WTC11 (cell line): ENCODE data around the gene CDC25A. TPM values are rescaled to one million over a fixed set of nuclear protein-coding genes. Genes with fewer than 3 reads are reported as not detected.

Experiments used
- ATAC-seq: fragments of 200-7000 bp; cut with Tn5 transposase; 2 replicates; pipeline ENCODE4 v1.10.0; 2021; ENCODE audit warnings: mild to moderate bottlenecking, moderate library complexity
- CTCF ChIA-PET: fragments of 300-600 bp; sonication (Branson Sonifier 250); formaldehyde crosslinking; loops from one replicate; lab custom pipeline; 2021; ENCODE audit warnings: antibody characterized with exemption; lab: Charles Lee
- POLR2A ChIA-PET: fragments of 350-600 bp; sonication (Branson Sonifier 250); formaldehyde crosslinking; loops from one replicate; lab custom pipeline; 2021; ENCODE audit warnings: antibody characterized with exemption; lab: Charles Lee
- DNase-seq: peaks from one replicate; pipeline ENCODE4 v3.0.0; 2021; ENCODE audit warnings: low spot score
- H3K27ac Mint-ChIP-seq: 2 replicates; pipeline ENCODE4 v1.8.0; 2021; ENCODE audit warnings: mixed read lengths
- H3K27me3 Mint-ChIP-seq: 2 replicates; pipeline ENCODE4 v1.8.0; 2021; ENCODE audit warnings: low read depth, mild to moderate bottlenecking, moderate library complexity, mixed read lengths
- H3K36me3 Mint-ChIP-seq: 2 replicates; pipeline ENCODE4 v1.8.0; 2021; ENCODE audit warnings: mixed read lengths
- H3K4me1 Mint-ChIP-seq: 2 replicates; pipeline ENCODE4 v1.8.0; 2022; ENCODE audit warnings: mixed read lengths
- H3K4me3 Mint-ChIP-seq: 2 replicates; pipeline ENCODE4 v1.8.0; 2021; ENCODE audit warnings: mild to moderate bottlenecking, moderate library complexity, mixed read lengths
- H3K9me3 Mint-ChIP-seq: 2 replicates; pipeline ENCODE4 v1.8.0; 2021; ENCODE audit warnings: mixed read lengths
- CREB1 ChIP-seq: sonication (generic); formaldehyde crosslinking; IDR thresholded peaks from 2 replicates; pipeline ENCODE4 v1.8.0; 2023; ENCODE audit warnings: mild to moderate bottlenecking, missing genetic modification reagents
- FOXK1 ChIP-seq: sonication (generic); formaldehyde crosslinking; IDR thresholded peaks from 2 replicates; pipeline ENCODE4 v1.8.0; 2022; ENCODE audit warnings: mild to moderate bottlenecking, moderate library complexity, missing genetic modification reagents
- GABPB1 ChIP-seq: sonication (generic); formaldehyde crosslinking; IDR thresholded peaks from 2 replicates; pipeline ENCODE4 v1.8.1; 2023; ENCODE audit warnings: mild to moderate bottlenecking, missing genetic modification reagents
- GTF2I ChIP-seq: fragments of 250-450 bp; sonication (Bioruptor Pico); conservative IDR thresholded peaks from 2 replicates; pipeline ENCODE4 v1.4.0; 2021; ENCODE audit warnings: mild to moderate bottlenecking
- JAZF1 ChIP-seq: fragments of 250-450 bp; sonication (Bioruptor Pico); IDR thresholded peaks from 2 replicates; pipeline ENCODE4 v1.9.0; 2021; ENCODE audit warnings: moderate library complexity, mild to moderate bottlenecking, inconsistent platforms
- MYBL2 ChIP-seq: sonication (generic); formaldehyde crosslinking; IDR thresholded peaks from 2 replicates; pipeline ENCODE4 v1.8.1; 2023; ENCODE audit warnings: mild to moderate bottlenecking, moderate library complexity, missing genetic modification reagents
- NFATC4 ChIP-seq: fragments of 250-450 bp; sonication (Bioruptor Pico); IDR thresholded peaks from 2 replicates; pipeline ENCODE4 v1.9.0; 2021; ENCODE audit warnings: mild to moderate bottlenecking
- NFYB ChIP-seq: sonication (generic); formaldehyde crosslinking; conservative IDR thresholded peaks from 2 replicates; pipeline ENCODE4 v1.8.0; 2022; ENCODE audit warnings: low read depth, missing genetic modification reagents
- NR2C2 ChIP-seq: sonication (generic); formaldehyde crosslinking; IDR thresholded peaks from 2 replicates; pipeline ENCODE4 v1.8.0; 2022; ENCODE audit warnings: mild to moderate bottlenecking, missing genetic modification reagents
- OVOL2 ChIP-seq: fragments of 250-450 bp; sonication (Bioruptor Pico); IDR thresholded peaks from 2 replicates; pipeline ENCODE4 v1.9.0; 2021; ENCODE audit warnings: mild to moderate bottlenecking, borderline replicate concordance
- PRRX2 ChIP-seq: fragments of 250-450 bp; sonication (Bioruptor Pico); IDR thresholded peaks from 2 replicates; pipeline ENCODE4 v1.8.0; 2021; ENCODE audit warnings: mild to moderate bottlenecking
- RELA ChIP-seq: sonication (generic); formaldehyde crosslinking; IDR thresholded peaks from 2 replicates; pipeline ENCODE4 v1.8.1; 2022; ENCODE audit warnings: missing genetic modification reagents, mild to moderate bottlenecking, borderline replicate concordance
- RORB ChIP-seq: fragments of 250-450 bp; sonication (Bioruptor Pico); IDR thresholded peaks from 2 replicates; pipeline ENCODE4 v1.9.0; 2021; ENCODE audit warnings: mild to moderate bottlenecking
- SMAD3 ChIP-seq: sonication (generic); formaldehyde crosslinking; IDR thresholded peaks from 2 replicates; pipeline ENCODE4 v1.8.0; 2022; ENCODE audit warnings: missing genetic modification reagents, mild to moderate bottlenecking, borderline replicate concordance
- ZNF219 ChIP-seq: sonication (generic); formaldehyde crosslinking; IDR thresholded peaks from 2 replicates; pipeline ENCODE4 v1.8.0; 2023; ENCODE audit warnings: missing genetic modification reagents, mild to moderate bottlenecking, borderline replicate concordance
- ZNF263 ChIP-seq: sonication (generic); formaldehyde crosslinking; IDR thresholded peaks from 2 replicates; pipeline ENCODE4 v1.8.1; 2022; ENCODE audit warnings: low read depth, mild to moderate bottlenecking, moderate library complexity, missing genetic modification reagents
- ZNF317 ChIP-seq: sonication (generic); formaldehyde crosslinking; IDR thresholded peaks from 2 replicates; pipeline ENCODE4 v1.8.1; 2023; ENCODE audit warnings: low read depth, mild to moderate bottlenecking, moderate library complexity, missing genetic modification reagents, borderline replicate concordance
- ZNF396 ChIP-seq: fragments of 250-450 bp; sonication (Bioruptor Pico); IDR thresholded peaks from 2 replicates; pipeline ENCODE4 v1.8.0; 2021; ENCODE audit warnings: mild to moderate bottlenecking, moderate library complexity, borderline replicate concordance
- total RNA-seq: library from RNA; stranded (reverse); gene quantifications from 3 replicates; pipeline ENCODE4 v1.2.3, GENCODE V29; 2021
- TF ChIP-seq, protein P1 (sequence below): sonication (generic); formaldehyde crosslinking; IDR thresholded peaks from 2 replicates; pipeline ENCODE4 v1.8.1; 2023; ENCODE audit warnings: mild to moderate bottlenecking, missing genetic modification reagents
- TF ChIP-seq, protein P2 (sequence below): sonication (generic); formaldehyde crosslinking; IDR thresholded peaks from 2 replicates; pipeline ENCODE4 v1.8.1; 2022; ENCODE audit warnings: mild to moderate bottlenecking, missing genetic modification reagents, moderate library complexity, borderline replicate concordance
- TF ChIP-seq, protein P3 (sequence below): sonication (generic); formaldehyde crosslinking; IDR thresholded peaks from 2 replicates; pipeline ENCODE4 v1.8.1; 2023; ENCODE audit warnings: mild to moderate bottlenecking, missing genetic modification reagents, borderline replicate concordance
- TF ChIP-seq, protein P4 (sequence below): fragments of 250-450 bp; sonication (Bioruptor Pico); IDR thresholded peaks from 2 replicates; pipeline ENCODE4 v1.9.0; 2021; ENCODE audit warnings: moderate library complexity, mild to moderate bottlenecking, inconsistent platforms, borderline replicate concordance
- TF ChIP-seq, protein P5 (sequence below): fragments of 250-450 bp; sonication (Bioruptor Pico); IDR thresholded peaks from 2 replicates; pipeline ENCODE4 v1.9.0; 2021; ENCODE audit warnings: mild to moderate bottlenecking, borderline replicate concordance

The CDC25A gene
- total RNA-seq, 1 experiment from 2014 or later = 57.6 TPM

DNA sequence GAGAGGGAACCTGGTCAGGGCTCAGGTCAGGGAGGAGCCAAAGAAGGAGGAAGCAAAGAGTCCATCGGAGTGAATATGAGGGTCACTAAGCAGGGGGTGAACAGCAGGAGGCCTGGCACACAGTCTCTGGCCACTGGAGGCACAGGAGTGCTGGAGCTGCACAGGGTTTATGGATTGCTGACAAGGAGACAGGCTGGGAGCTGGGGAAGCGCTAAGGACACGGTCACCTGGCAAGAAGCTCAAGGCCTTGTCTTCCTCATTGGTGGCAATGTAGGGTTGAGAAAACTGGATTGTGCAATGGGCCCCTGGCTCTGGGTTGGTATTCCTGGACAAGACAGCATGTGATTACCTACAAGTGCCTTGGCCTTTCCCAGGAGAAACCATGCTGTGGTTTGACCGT, 29.2 kb upstream of the CDC25A start:
- Mint-ChIP-seq H3K4me3 (no peak overlapping the region), H3K36me3 (no peaks in the 10 kb centered on the region), H3K27ac (no peak overlapping the region), H3K4me1 (no peaks in the 10 kb centered on the region), H3K9me3 (no peaks in the 10 kb centered on the region), H3K27me3 (peaks cover 15% of the 10 kb centered on the region)
- no peak for ATAC-seq
- no peak for TF ChIP-seq JAZF1 (CRISPR knock-in tag)
- TF ChIP-seq PRRX2 (CRISPR knock-in tag) = no peak
- no peak for TF ChIP-seq FOXK1
- no peak for TF ChIP-seq NFATC4 (CRISPR knock-in tag)
- TF ChIP-seq, protein P1, sequence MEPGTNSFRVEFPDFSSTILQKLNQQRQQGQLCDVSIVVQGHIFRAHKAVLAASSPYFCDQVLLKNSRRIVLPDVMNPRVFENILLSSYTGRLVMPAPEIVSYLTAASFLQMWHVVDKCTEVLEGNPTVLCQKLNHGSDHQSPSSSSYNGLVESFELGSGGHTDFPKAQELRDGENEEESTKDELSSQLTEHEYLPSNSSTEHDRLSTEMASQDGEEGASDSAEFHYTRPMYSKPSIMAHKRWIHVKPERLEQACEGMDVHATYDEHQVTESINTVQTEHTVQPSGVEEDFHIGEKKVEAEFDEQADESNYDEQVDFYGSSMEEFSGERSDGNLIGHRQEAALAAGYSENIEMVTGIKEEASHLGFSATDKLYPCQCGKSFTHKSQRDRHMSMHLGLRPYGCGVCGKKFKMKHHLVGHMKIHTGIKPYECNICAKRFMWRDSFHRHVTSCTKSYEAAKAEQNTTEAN (CRISPR knock-in tag) = no peak
- no peak for TF ChIP-seq OVOL2 (CRISPR knock-in tag)
- TF ChIP-seq RORB (CRISPR knock-in tag) = no peak
- TF ChIP-seq, protein P2, sequence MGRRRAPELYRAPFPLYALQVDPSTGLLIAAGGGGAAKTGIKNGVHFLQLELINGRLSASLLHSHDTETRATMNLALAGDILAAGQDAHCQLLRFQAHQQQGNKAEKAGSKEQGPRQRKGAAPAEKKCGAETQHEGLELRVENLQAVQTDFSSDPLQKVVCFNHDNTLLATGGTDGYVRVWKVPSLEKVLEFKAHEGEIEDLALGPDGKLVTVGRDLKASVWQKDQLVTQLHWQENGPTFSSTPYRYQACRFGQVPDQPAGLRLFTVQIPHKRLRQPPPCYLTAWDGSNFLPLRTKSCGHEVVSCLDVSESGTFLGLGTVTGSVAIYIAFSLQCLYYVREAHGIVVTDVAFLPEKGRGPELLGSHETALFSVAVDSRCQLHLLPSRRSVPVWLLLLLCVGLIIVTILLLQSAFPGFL (CRISPR knock-in tag) = no peak
- ChIA-PET CTCF (interaction anchor here (1.9 kb wide), 1 partner anchor 219 kb away, joined by 9 read pairs; no protein-coding TSS in a partner anchor), POLR2A (no interaction called here)
- no peak for DNase-seq

DNA sequence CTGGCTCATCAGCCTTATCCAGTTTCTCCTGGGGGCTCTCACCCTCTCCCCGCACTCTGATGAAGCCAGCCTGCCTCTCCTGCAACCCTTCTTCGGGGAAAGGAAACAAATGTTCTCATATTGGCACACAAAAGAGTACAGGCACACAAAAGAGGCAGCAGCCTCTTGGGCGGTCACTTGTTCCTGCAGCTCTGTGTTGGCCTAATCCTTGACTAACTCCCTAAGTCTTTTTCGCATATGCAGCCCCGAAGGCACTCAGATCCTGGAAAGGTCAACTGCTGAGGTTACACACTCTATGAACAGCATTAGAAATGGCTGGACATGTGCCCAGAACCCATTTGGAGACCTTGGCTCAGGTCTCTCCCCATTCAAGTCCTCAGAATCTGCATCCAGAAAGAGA, 27.7 kb upstream of the CDC25A start:
- H3K4me3 Mint-ChIP-seq = no peak overlapping the region
- no peaks in the 10 kb centered on the region for H3K4me1 Mint-ChIP-seq
- no peak for ATAC-seq
- POLR2A ChIA-PET = no interaction called here
- H3K27me3 Mint-ChIP-seq = peaks cover 3% of the 10 kb centered on the region; the same call in 1 of the 2 replicates
- CTCF ChIA-PET = interaction anchor here (1.0 kb wide), 1 partner anchor 21 kb away, joined by 5 read pairs; no protein-coding TSS in a partner anchor
- H3K27ac Mint-ChIP-seq = no peak overlapping the region
- DNase-seq = no peak
- no peaks in the 10 kb centered on the region for H3K36me3 Mint-ChIP-seq
- no peaks in the 10 kb centered on the region for H3K9me3 Mint-ChIP-seq
- TF ChIP-seq MYBL2 (CRISPR knock-in tag) = no peak
- no peak for TF ChIP-seq ZNF396 (CRISPR knock-in tag)
- TF ChIP-seq, protein P2 (CRISPR knock-in tag) = no peak
- TF ChIP-seq ZNF219 (CRISPR knock-in tag) = no peak
- TF ChIP-seq, protein P3, sequence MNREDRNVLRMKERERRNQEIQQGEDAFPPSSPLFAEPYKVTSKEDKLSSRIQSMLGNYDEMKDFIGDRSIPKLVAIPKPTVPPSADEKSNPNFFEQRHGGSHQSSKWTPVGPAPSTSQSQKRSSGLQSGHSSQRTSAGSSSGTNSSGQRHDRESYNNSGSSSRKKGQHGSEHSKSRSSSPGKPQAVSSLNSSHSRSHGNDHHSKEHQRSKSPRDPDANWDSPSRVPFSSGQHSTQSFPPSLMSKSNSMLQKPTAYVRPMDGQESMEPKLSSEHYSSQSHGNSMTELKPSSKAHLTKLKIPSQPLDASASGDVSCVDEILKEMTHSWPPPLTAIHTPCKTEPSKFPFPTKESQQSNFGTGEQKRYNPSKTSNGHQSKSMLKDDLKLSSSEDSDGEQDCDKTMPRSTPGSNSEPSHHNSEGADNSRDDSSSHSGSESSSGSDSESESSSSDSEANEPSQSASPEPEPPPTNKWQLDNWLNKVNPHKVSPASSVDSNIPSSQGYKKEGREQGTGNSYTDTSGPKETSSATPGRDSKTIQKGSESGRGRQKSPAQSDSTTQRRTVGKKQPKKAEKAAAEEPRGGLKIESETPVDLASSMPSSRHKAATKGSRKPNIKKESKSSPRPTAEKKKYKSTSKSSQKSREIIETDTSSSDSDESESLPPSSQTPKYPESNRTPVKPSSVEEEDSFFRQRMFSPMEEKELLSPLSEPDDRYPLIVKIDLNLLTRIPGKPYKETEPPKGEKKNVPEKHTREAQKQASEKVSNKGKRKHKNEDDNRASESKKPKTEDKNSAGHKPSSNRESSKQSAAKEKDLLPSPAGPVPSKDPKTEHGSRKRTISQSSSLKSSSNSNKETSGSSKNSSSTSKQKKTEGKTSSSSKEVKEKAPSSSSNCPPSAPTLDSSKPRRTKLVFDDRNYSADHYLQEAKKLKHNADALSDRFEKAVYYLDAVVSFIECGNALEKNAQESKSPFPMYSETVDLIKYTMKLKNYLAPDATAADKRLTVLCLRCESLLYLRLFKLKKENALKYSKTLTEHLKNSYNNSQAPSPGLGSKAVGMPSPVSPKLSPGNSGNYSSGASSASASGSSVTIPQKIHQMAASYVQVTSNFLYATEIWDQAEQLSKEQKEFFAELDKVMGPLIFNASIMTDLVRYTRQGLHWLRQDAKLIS = no peak
- no peak for TF ChIP-seq NFYB (CRISPR knock-in tag)
- no peak for TF ChIP-seq ZNF263 (CRISPR knock-in tag)
- TF ChIP-seq, protein P4, sequence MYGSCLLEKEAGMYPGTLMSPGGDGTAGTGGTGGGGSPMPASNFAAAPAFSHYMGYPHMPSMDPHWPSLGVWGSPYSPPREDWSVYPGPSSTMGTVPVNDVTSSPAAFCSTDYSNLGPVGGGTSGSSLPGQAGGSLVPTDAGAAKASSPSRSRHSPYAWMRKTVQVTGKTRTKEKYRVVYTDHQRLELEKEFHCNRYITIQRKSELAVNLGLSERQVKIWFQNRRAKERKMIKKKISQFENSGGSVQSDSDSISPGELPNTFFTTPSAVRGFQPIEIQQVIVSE (CRISPR knock-in tag) = no peak
- no peak for TF ChIP-seq GABPB1
- no peak for TF ChIP-seq GTF2I
- TF ChIP-seq SMAD3 = no peak
- TF ChIP-seq RELA (CRISPR knock-in tag) = no peak
- no peak for TF ChIP-seq ZNF317 (CRISPR knock-in tag)
- TF ChIP-seq, protein P5, sequence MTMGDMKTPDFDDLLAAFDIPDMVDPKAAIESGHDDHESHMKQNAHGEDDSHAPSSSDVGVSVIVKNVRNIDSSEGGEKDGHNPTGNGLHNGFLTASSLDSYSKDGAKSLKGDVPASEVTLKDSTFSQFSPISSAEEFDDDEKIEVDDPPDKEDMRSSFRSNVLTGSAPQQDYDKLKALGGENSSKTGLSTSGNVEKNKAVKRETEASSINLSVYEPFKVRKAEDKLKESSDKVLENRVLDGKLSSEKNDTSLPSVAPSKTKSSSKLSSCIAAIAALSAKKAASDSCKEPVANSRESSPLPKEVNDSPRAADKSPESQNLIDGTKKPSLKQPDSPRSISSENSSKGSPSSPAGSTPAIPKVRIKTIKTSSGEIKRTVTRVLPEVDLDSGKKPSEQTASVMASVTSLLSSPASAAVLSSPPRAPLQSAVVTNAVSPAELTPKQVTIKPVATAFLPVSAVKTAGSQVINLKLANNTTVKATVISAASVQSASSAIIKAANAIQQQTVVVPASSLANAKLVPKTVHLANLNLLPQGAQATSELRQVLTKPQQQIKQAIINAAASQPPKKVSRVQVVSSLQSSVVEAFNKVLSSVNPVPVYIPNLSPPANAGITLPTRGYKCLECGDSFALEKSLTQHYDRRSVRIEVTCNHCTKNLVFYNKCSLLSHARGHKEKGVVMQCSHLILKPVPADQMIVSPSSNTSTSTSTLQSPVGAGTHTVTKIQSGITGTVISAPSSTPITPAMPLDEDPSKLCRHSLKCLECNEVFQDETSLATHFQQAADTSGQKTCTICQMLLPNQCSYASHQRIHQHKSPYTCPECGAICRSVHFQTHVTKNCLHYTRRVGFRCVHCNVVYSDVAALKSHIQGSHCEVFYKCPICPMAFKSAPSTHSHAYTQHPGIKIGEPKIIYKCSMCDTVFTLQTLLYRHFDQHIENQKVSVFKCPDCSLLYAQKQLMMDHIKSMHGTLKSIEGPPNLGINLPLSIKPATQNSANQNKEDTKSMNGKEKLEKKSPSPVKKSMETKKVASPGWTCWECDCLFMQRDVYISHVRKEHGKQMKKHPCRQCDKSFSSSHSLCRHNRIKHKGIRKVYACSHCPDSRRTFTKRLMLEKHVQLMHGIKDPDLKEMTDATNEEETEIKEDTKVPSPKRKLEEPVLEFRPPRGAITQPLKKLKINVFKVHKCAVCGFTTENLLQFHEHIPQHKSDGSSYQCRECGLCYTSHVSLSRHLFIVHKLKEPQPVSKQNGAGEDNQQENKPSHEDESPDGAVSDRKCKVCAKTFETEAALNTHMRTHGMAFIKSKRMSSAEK = no peak
- TF ChIP-seq CREB1 (CRISPR knock-in tag) = no peak
- no peak for TF ChIP-seq NR2C2 (CRISPR knock-in tag)
- TF ChIP-seq OVOL2 (CRISPR knock-in tag) = no peak
